ENCODE data around the gene TCP11.

The TCP11 gene

DNA sequence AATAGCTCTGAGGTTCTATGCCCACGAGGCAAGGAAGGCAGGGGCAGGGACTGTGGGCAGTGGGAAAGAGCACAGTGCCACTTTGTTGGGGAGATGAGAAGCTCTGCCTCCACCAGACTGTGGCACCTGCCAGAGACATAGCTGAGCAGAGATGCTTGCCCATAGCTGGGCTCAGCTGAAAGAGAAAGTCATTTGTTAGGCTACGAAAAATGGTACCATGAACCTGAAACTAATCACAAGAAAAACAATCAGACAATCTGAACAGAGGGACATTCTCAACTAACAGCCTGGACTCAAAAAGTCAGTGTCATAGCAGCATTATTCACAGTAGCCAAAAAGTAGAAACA, 32.9 kb upstream of the TCP11 start:
- TF ChIP-seq, protein P1, sequence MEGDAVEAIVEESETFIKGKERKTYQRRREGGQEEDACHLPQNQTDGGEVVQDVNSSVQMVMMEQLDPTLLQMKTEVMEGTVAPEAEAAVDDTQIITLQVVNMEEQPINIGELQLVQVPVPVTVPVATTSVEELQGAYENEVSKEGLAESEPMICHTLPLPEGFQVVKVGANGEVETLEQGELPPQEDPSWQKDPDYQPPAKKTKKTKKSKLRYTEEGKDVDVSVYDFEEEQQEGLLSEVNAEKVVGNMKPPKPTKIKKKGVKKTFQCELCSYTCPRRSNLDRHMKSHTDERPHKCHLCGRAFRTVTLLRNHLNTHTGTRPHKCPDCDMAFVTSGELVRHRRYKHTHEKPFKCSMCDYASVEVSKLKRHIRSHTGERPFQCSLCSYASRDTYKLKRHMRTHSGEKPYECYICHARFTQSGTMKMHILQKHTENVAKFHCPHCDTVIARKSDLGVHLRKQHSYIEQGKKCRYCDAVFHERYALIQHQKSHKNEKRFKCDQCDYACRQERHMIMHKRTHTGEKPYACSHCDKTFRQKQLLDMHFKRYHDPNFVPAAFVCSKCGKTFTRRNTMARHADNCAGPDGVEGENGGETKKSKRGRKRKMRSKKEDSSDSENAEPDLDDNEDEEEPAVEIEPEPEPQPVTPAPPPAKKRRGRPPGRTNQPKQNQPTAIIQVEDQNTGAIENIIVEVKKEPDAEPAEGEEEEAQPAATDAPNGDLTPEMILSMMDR (IDR thresholded peaks at IDR 0.05; ENCODE audit: control insufficient read depth, extremely low read depth, insufficient read depth): no peak
- DNase-seq (ENCODE audit: low read depth): no peak
- H3K4me3 ChIP-seq (ENCODE audit: low read depth, low read length): no peak overlapping the region

DNA sequence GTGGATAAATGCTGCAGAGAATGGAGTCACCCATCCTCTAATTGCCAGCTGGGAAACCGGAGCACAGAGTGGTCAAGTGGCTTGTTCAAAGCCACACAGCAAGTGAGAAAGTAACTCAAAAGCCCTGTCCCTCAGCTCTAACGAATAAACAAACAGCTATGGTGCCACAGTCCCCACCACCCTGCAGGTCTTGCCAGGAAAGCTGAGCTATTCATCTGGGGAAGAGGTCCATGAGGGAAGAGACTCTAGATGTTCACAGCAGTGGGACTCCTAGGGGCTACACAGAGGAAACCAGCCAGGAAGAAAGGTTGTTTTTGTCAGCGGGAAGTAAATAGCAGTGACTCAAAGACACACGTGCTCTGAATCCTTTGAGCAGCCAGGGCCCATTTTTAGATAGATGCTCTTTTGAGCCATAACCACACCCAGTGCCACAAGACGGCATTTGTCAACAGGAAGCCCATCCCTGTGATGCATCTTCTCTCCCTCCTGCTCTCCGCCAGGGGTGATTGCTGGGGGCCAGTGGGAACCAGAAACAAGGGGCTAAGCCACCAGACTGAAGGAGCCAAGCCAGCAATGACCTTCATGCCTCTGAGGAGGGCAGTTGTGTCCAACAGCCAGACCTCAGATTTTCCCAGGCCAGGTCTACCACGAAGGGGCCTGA, 32.4 kb upstream of the TCP11 start:
- H3K4me3 ChIP-seq (ENCODE audit: low read depth, low read length): no peak overlapping the region
- no peak for DNase-seq (ENCODE audit: low read depth)
- TF ChIP-seq, protein P1 (IDR thresholded peaks at IDR 0.05; ENCODE audit: control insufficient read depth, extremely low read depth, insufficient read depth): no peak

DNA sequence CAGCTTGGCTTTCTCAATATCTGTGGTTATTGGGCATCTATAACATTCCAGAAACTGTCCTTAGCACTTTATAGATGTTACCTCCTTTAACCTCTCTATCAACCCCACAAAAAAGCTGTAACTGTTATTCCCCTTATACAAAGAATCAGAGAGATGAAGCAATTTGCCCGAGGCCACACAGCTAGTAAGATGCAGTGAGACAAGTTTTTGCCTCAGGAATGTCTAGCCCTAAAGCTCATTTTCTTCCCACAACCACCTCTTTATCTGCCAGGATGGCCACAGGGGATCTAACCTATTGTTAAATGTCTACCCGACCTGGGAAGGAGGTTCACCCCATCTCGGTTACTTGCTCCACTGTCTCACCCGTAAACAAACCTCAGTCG, 31.9 kb upstream of the TCP11 start:
- no peak overlapping the region for H3K4me3 ChIP-seq (ENCODE audit: low read depth, low read length)
- TF ChIP-seq, protein P1 (IDR thresholded peaks at IDR 0.05; ENCODE audit: control insufficient read depth, extremely low read depth, insufficient read depth): no peak
- DNase-seq (ENCODE audit: low read depth): no peak

DNA sequence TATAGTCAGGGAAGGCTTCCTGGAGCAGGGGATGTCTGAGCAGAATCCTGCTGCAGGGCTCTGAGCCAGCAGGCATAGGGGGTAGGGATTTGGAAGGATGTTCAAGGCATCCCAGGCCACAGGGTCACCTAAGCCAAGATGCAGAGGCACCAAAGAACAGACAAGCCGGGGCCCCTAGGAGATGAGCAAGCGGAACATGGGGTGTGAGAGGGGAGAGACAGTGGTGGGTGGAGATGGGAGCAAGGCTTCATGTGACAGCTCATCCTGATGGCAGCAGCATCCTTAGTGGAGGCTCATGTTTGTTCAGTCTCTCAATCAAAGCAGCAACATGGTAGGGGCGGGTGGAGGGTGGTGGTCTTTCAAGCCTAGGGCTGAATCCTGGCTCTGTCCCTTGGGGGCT, 29.8 kb upstream of the TCP11 start:
- no peak overlapping the region for H3K4me3 ChIP-seq (ENCODE audit: low read depth, low read length)
- no peak for DNase-seq (ENCODE audit: low read depth)
- TF ChIP-seq, protein P1 (IDR thresholded peaks at IDR 0.05; ENCODE audit: control insufficient read depth, extremely low read depth, insufficient read depth): no peak

DNA sequence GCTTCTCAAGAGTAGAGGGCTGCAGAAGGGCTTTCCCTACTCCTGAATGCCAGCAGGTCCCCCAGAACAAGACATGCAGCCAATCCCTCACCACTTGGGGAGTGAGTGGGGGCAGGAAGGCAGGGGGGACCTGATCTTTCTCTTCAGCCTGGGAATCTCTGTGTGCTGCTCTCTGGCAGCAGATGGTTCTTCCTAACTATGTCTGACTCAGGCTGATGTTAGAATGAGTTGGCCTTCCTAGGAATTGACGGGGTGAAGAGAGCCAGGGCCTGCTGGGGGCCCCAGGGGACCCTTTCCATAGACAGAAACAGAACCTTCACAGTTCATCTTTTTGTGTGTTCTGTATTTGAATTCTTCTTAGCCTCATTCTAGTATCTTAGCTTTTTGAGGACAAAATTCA, 29.0 kb upstream of the TCP11 start:
- H3K4me3 ChIP-seq (ENCODE audit: low read depth, low read length): no peak overlapping the region
- no peak for DNase-seq (ENCODE audit: low read depth)
- TF ChIP-seq, protein P1 (IDR thresholded peaks at IDR 0.05; ENCODE audit: control insufficient read depth, extremely low read depth, insufficient read depth): no peak

DNA sequence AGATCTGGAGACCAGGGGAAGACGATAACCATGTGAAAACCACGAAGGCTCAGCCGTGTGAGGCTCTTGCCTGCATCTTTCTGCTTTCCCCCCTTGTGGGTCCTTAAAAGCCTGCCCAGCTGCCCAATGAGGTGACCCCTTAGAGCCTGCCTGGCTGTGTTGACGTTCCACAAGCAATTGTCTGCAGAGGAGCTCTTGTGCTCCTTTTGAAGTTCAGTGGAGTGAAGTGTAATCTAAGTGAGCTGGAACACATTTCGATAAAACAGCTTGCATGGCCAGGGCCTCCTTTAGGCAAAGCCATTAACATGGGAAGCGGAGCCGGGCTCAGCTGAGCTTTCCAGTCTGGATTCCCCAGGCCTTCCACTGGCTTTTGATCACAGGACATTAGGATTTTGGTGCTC, 27.3 kb upstream of the TCP11 start:
- no peak for DNase-seq (ENCODE audit: low read depth)
- no peak overlapping the region for H3K4me3 ChIP-seq (ENCODE audit: low read depth, low read length)
- TF ChIP-seq, protein P1 (IDR thresholded peaks at IDR 0.05; ENCODE audit: control insufficient read depth, extremely low read depth, insufficient read depth): no peak

DNA sequence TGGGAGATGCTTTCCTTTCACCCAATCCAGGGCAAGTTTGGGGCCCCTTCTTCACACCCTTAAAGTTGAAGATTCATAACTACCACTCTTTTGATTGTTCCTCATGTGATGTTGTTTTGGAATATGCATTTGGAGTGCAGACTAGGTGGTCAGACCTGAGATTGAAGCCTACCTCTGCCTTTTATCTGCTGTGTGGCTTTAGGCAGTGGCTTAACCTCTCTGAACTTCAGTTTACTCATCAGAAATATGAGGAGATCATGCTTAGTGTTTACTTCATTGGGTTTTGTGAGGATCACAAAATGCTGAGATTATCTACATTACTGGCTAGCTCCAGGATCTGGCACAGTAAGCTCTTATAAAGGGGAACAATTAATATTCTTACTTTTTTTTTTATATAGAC, 26.4 kb upstream of the TCP11 start:
- no peak overlapping the region for H3K4me3 ChIP-seq (ENCODE audit: low read depth, low read length)
- TF ChIP-seq, protein P1 (IDR thresholded peaks at IDR 0.05; ENCODE audit: control insufficient read depth, extremely low read depth, insufficient read depth): no peak
- DNase-seq (ENCODE audit: low read depth): no peak

Data from LNCaP clone FGC (cell line).